ENCODE data around the gene TTC34. TPM values are rescaled to one million over a fixed set of nuclear protein-coding genes. Genes with fewer than 3 reads are reported as not detected.

Gene TTC34
- total and polyA plus RNA-seq, 2 of the 13 experiments (the other 11 are each of a cell fraction or from before 2014, with no cell fraction given), result 0.07 to 0.11 TPM

DNA sequence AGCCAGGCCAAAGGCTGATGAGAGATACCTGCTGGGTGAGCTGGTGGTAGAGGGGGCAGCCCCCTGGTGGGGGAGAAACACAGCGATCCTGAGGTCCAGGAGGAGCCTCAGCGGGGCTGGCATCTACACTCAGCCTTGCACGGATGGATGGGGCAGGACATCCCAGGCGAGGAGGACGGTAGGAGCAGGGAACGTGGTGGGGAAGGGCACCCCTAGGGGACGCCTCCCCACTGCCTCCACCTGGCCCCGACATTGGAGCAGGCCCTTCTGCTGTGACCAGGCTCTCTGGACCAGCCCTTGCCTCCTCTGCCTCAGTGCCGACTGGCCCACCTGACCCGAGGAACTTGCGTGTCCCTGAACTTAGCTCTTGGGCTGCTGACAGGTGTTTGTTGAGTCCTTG, 162.3 kb downstream of the TTC34 start (continued):
- TF ChIP-seq, protein P1, sequence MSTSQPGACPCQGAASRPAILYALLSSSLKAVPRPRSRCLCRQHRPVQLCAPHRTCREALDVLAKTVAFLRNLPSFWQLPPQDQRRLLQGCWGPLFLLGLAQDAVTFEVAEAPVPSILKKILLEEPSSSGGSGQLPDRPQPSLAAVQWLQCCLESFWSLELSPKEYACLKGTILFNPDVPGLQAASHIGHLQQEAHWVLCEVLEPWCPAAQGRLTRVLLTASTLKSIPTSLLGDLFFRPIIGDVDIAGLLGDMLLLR (CRISPR knock-in tag; IDR thresholded peaks at IDR 0.05), result no peak
- TF ChIP-seq ZSCAN12 (CRISPR knock-in tag; IDR thresholded peaks at IDR 0.05) (no peak), ZNF274 (CRISPR knock-in tag; IDR thresholded peaks at IDR 0.05) (0 out of 2 replicates have a peak, but pooled peaks have one; percentile 25), HNRNPUL1 (IDR thresholded peaks at IDR 0.05; ENCODE audit: low read depth, low read length) (no peak), ZMYM3 (CRISPR knock-in tag; IDR thresholded peaks at IDR 0.05) (no peak), RBM22 (optimal IDR thresholded peaks at IDR 0.05; ENCODE audit: low read length) (peak; percentile 44), YY1 (IDR thresholded peaks at IDR 0.05; ENCODE audit: insufficient read depth, insufficient replicate concordance, low read depth, low read length) (no peak), FOXK2 (IDR thresholded peaks at IDR 0.05) (no peak), ZSCAN31 (CRISPR knock-in tag; IDR thresholded peaks at IDR 0.05; ENCODE audit: low read depth) (0 out of 2 replicates have a peak, but pooled peaks have one; percentile 2), ARNT (IDR thresholded peaks at IDR 0.05) (no peak), POLR2G (IDR thresholded peaks at IDR 0.05; ENCODE audit: low read depth, low read length) (peak; percentile 26; the same call in 1 of the 2 replicates), POLR2A (IDR thresholded peaks at IDR 0.05; ENCODE audit: insufficient read depth in 1 of 2, low read depth in 2 of 2, low read length in 2 of 2) (peak in 1 of 2 experiments; percentile 52; a peak in 1 of 4 replicates), ZNF10 (CRISPR knock-in tag; IDR thresholded peaks at IDR 0.05; ENCODE audit: borderline replicate concordance, low read depth) (no peak), PHB2 (IDR thresholded peaks at IDR 0.05; ENCODE audit: partially characterized antibody) (no peak), XBP1 (CRISPR knock-in tag; IDR thresholded peaks at IDR 0.05) (no peak), ZFP41 (CRISPR knock-in tag; IDR thresholded peaks at IDR 0.05; ENCODE audit: borderline replicate concordance) (no peak)
- TF ChIP-seq, protein P2, sequence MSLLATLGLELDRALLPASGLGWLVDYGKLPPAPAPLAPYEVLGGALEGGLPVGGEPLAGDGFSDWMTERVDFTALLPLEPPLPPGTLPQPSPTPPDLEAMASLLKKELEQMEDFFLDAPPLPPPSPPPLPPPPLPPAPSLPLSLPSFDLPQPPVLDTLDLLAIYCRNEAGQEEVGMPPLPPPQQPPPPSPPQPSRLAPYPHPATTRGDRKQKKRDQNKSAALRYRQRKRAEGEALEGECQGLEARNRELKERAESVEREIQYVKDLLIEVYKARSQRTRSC (CRISPR knock-in tag; IDR thresholded peaks at IDR 0.05; ENCODE audit: low read depth), result no peak
- TF ChIP-seq, protein P3, sequence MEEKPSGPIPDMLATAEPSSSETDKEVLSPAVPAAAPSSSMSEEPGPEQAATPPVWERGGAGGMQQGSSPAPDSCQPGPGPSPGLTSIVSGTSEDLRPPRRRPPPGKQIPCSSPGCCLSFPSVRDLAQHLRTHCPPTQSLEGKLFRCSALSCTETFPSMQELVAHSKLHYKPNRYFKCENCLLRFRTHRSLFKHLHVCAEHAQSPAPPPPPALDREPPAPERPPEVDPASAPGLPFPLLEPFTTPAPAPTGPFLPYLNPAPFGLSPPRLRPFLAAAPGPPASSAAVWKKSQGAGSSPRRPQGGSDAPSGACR (CRISPR knock-in tag; IDR thresholded peaks at IDR 0.05), result 0 out of 2 replicates have a peak, but pooled peaks have one; percentile 36
- TF ChIP-seq, protein P4, sequence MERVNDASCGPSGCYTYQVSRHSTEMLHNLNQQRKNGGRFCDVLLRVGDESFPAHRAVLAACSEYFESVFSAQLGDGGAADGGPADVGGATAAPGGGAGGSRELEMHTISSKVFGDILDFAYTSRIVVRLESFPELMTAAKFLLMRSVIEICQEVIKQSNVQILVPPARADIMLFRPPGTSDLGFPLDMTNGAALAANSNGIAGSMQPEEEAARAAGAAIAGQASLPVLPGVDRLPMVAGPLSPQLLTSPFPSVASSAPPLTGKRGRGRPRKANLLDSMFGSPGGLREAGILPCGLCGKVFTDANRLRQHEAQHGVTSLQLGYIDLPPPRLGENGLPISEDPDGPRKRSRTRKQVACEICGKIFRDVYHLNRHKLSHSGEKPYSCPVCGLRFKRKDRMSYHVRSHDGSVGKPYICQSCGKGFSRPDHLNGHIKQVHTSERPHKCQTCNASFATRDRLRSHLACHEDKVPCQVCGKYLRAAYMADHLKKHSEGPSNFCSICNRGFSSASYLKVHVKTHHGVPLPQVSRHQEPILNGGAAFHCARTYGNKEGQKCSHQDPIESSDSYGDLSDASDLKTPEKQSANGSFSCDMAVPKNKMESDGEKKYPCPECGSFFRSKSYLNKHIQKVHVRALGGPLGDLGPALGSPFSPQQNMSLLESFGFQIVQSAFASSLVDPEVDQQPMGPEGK (CRISPR knock-in tag; IDR thresholded peaks at IDR 0.05), result no peak
- TF ChIP-seq, protein P5, sequence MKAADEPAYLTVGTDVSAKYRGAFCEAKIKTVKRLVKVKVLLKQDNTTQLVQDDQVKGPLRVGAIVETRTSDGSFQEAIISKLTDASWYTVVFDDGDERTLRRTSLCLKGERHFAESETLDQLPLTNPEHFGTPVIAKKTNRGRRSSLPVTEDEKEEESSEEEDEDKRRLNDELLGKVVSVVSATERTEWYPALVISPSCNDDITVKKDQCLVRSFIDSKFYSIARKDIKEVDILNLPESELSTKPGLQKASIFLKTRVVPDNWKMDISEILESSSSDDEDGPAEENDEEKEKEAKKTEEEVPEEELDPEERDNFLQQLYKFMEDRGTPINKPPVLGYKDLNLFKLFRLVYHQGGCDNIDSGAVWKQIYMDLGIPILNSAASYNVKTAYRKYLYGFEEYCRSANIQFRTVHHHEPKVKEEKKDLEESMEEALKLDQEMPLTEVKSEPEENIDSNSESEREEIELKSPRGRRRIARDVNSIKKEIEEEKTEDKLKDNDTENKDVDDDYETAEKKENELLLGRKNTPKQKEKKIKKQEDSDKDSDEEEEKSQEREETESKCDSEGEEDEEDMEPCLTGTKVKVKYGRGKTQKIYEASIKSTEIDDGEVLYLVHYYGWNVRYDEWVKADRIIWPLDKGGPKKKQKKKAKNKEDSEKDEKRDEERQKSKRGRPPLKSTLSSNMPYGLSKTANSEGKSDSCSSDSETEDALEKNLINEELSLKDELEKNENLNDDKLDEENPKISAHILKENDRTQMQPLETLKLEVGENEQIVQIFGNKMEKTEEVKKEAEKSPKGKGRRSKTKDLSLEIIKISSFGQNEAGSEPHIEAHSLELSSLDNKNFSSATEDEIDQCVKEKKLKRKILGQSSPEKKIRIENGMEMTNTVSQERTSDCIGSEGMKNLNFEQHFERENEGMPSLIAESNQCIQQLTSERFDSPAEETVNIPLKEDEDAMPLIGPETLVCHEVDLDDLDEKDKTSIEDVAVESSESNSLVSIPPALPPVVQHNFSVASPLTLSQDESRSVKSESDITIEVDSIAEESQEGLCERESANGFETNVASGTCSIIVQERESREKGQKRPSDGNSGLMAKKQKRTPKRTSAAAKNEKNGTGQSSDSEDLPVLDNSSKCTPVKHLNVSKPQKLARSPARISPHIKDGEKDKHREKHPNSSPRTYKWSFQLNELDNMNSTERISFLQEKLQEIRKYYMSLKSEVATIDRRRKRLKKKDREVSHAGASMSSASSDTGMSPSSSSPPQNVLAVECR (CRISPR knock-in tag; IDR thresholded peaks at IDR 0.05; ENCODE audit: borderline replicate concordance), result 0 out of 2 replicates have a peak, but pooled peaks have one; percentile 20
- TF ChIP-seq, protein P6, sequence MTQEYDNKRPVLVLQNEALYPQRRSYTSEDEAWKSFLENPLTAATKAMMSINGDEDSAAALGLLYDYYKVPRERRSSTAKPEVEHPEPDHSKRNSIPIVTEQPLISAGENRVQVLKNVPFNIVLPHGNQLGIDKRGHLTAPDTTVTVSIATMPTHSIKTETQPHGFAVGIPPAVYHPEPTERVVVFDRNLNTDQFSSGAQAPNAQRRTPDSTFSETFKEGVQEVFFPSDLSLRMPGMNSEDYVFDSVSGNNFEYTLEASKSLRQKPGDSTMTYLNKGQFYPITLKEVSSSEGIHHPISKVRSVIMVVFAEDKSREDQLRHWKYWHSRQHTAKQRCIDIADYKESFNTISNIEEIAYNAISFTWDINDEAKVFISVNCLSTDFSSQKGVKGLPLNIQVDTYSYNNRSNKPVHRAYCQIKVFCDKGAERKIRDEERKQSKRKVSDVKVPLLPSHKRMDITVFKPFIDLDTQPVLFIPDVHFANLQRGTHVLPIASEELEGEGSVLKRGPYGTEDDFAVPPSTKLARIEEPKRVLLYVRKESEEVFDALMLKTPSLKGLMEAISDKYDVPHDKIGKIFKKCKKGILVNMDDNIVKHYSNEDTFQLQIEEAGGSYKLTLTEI (CRISPR knock-in tag; conservative IDR thresholded peaks at IDR 0.05), result no peak

Measured in HepG2 (cell line).